OCI-M1 (cell line): ENCODE results near the gene NRXN3.

Experiments
- DNase-seq: peaks from one replicate; lab custom pipeline; 2025; lab: John Stamatoyannopoulos, UW

Gene NRXN3

DNA sequence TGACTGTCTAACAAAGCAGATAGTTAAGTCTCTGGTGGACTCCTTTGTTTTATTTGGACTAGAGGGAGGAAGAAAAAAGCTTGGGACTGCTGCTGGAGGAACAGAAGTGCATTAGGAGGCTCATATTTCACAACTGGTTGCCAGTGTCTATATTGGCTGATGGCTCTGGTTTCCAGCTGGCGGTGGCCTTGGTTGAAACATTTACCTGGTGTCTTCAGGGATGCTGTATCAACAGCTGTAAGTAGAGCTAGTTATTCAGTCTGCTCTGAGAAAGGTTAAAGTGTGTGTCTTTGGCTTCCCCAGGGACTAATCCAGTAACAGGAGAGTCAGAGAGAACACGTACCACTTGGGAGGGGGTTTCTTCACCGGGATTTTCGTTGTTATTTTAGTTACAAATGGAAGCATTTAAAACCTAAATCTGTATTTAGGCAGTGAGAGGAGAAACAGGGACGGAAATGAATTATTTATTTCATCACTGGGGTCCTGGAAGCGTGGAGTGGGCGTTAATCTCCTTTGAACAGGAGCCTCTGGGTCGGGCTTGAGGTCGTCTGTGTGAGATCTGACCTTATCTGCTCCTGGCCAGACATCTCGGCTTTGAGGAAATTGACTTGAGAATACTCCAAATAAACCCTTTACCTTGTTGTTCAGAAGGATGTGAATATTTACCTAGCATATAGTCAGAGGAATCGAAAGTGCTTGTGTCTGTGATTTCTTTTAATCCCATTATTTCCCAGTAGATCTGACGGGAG, 149.9 kb downstream of the NRXN3 start:
- peak; percentile 89 for DNase-seq

DNA sequence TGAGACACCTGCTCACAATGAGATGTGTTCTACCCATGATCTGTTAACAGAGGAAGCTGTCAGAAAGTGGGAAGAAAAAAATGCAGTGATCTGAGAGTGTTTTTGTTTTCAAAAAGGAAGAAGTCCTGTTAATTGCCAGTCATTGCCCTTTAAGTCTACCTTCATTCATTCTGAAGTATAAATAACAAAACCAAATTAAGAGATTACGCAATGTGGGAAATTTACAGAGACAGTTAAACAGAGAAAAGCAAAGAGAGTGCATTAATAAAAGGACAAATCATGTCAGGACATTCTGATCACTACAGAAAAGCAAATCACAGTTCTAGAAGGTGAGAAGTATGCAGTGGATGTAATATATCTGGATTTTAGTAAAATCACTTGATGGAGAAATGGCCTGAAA, 154.2 kb downstream of the NRXN3 start:
- DNase-seq, result peak; percentile 3

DNA sequence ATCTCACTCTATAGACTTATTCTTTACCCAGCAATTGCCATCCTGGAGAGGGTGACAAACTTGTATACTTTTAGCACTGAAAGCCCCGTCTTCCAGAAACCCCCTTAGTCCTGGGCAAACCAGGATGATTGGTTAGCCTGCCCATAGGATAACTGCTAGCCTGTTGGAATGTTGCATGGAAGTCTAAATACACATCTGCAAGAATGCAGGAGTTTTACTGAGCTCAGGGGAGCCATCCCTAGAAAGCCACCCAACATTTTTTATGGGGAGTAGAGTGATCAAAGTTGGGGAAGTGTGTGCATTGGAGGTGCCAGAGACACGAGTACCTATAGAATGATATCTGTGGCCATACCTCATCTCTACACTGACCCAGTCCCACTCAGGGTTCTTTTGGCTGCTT, 155.7 kb downstream of the NRXN3 start:
- DNase-seq, result no peak

DNA sequence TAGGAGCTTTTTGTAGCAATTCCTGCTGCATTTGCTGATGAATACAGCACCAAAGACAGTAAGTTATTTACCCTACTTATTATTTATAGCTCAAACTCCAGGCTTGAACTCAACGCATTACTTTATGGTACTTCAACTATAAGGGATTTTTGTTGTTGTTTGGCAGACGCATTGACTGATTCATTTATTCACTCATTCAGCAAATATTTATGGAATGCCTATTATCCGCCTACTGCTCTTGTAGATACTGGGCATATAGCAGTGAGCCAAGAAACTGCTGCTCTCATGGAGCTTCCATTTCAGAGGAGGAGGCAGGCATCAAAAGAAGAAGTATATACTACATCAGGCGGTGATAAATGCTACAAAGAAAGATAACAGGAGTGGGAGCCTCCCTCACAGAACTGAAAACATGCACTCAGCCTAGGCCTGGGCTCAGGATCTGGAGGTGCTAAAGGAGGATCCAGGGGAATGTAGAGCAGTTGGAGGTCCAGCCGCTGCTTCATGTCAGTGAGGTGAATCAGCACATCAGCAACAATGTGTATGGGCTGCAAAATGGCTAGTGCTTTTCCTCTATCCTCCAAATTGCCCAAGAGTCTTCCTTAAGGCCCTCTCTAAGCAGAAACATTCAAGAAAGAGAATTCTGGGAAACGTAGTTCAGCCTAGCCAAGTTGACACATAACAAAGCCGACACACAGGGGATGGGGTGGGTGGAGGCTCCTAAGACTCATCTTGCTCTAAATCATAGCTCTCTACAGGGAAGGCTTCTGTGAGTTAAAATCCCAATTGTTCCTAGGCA, 157.5 kb downstream of the NRXN3 start:
- peak; percentile 5 for DNase-seq

DNA sequence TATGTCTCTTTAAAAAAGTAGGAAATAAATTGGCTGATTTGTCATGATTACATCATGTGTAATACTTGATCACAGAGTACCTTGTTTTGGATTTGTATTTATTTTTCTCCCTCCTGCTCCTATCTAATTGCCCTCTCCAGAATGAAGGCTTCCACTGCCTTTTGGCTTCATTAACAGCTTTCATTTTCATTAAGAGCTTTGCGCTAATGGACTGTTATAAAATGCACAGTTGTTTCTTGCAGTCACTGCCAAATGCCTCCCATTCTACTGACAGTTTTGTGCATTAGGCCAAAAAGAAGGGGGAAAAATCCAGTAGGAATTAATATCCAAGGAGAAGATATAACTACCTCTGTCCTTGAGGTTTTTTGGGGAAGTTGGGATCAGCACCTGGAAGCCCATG, 159.2 kb downstream of the NRXN3 start:
- no peak for DNase-seq

DNA sequence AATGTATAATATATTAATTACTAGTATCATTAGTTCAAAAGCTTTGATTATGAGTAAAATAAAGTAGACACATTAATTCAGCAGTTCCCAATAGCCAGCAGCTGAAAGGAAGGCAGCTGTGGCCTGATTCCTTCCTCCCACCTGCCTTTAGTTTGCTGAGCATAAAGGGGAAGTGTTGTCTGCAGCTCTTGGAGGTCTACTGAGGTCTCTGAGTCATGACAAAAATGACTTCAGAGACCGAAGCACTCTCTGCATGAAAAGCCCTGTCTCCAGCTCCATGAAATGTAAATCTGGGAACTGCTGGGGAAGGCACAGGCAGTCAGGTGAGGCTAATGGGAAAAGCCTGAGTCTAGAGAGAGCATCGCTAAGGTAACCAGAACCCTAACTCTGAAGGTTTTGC, 165.4 kb downstream of the NRXN3 start:
- DNase-seq, result peak; percentile 41

DNA sequence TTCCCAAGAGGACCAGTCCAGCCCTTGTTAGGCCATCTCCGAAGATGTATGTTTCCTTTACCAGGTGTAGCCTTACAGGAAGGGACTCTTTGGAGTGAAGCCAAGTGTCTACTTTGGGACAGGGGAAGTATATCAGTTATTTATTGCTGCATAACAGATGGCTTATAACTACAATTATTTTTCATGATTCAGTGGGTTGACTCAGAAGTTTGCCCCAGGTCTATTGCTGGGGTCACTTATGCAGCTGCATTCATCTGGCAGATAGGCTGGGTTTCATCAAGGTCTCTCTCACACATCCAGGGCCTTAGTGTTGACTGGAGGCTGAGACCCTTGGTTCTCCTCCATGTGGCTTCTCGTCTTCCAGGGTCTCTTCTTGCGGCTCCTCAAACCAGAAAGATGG, 170.1 kb downstream of the NRXN3 start:
- DNase-seq, result no peak

DNA sequence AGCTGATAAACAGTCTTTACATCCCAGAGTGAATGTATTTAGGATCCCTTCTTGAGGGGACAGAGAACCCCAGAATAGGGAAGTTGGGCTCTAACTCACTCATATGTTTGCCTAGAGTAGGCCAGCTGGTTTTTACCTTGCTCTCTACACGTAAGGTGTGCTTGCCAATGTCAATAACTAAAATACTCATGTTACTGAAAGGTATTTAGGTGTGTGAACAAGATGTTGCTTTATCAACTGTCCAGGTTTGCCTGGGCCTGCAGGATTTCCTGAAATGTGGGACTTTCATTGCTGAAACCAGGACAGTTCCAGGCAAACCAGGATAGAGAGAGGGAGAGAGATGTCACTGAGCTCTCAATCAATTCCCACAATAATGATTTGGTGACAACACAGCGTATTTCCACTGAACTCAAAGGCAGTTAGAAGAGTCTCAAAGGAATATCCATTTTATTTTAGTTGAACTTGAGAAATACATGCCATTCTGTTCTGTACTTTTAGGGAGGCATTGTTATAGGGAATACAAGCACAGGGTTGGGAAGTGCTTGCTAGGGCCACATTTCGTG, 171.7 kb downstream of the NRXN3 start:
- DNase-seq, result no peak

DNA sequence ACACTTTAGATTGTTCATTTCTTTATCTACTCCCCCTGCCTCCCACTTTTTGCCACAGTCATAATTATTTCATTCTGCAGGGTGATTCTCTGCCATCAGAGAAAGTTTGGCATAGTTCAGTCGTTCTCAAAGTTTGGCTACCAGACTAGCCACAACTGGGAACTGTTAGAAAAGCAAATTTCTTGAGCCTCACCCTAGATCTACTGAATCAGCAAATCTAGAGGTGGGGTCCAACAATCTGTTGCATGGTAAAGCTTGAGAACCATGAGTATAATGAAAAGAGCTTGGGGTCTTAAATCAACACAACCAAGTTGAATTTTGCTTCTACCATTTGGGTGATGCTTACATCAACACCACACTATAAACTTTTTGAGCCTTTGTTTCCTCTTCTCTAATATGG, 172.7 kb downstream of the NRXN3 start:
- DNase-seq, result no peak

DNA sequence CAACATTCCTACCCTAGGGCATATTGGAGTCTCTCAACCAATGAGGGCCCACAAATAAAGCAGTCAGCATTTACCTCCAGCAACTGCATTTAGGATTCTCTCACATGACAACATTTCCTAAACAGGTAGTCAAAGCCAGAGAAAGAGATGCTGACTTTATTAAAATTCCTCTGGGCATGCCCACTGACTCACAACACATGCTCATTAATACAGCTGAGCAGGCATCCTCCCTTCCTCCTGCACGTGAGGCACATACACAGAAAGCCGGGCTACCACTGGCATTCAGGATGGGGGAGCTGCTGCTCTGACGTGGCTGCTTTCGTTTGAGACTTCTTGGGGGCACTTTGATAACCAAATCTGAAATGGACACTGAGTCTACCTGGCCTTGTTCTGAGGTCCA, 174.1 kb downstream of the NRXN3 start:
- no peak for DNase-seq

DNA sequence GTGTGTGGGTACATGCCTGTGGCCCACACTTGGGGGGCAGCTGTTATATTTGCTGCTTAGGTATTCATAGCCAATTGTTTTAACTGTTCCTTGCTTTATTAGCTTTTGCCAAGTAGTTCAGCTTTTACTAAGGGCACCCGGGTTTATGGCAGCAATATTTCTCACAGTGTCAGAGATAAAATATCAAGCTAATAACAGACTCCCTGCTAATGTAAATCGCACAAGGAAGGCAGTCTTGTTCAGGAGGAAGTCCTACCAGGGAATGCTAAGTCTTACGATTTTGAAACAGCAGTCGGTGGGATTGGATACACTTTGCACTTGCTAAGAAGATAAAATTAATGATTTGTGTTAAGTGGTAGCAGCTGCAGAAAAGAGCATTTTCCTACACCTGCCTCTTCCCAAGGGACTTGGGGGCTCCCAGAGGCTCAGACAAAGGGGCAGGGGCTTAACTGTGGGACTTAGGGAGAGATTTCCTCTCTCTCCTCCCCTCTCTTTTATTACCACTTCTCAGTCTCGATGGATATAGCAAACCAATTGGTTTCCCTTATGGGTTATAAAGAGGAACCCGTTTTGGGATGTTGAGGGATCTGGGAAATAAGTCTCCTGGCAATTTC, 175.1 kb downstream of the NRXN3 start:
- DNase-seq, result no peak

DNA sequence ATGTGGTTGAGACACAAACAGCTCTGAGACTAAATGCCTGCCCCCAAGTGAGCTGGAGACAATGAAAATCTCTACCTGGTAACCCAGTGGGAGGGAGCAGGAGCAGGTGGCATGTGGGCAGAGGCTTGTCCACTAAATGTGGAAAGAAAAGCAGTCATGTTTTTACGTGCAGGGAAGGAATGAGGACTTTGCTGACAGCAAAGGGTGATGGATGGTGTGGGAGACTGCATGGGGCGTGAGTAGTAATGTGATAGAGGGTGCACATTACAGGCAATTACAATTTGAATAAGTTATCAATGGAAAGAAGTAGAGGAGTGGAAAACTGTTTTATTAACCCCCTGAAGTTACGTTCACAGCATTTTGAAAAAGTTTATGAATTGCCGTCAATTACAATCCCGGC, 176.6 kb downstream of the NRXN3 start:
- DNase-seq, result no peak

DNA sequence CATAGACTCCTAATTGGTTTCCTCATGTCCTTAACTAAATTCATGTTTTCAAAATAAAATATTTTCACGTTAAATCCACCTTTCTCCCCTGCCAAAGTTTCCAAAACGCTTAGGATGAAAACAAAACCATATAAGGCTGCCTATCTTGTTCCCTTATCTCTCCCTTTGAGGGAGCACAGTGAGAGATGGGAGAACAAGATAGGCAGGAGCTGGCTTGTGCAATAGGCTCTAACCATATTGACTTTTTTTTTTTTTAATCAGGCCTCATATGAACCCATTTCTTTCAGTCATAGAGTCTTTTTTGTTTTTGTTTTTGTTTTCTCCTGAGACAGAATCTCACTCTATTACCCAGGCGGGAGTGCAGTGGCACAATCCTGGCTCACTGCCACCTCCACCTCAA, 184.9 kb downstream of the NRXN3 start:
- no peak for DNase-seq

DNA sequence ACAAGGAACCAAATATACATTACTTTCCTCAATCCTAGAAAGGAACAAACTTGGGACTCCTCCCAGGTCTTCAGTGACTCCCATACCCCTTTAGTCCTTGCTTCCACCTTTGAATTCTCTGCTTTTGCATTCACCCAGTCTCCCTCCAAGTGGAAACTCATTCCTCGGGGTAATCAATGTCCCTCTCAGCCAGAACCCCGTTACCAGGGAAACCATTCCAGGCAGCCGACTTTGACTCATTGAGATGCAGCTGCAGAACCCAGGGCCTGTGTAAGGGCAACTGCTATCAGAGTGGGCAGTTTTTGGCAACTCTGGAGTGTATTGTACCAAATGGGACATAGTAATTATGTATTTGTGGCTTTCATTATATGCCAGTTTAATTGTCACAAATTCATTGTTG, 186.2 kb downstream of the NRXN3 start:
- no peak for DNase-seq

DNA sequence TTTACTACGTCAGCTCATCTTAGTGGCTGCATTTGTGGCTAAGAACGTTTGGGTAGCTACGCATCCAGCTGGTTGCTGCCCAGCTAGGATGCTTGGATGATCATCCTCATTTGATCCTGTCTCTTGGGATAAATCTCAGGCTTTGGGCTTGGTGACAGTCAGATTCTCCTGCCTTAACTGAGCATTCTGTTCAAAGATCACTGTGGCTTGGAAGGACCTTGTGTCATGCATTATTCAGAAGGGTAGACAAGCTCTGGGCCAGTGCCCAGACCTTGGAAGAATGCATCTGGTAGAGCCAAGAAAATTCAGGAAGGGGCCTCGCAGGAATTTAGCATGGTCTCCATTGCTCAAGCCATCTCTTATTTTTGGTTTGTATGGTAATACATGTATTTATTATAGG, 188.4 kb downstream of the NRXN3 start:
- no peak for DNase-seq

DNA sequence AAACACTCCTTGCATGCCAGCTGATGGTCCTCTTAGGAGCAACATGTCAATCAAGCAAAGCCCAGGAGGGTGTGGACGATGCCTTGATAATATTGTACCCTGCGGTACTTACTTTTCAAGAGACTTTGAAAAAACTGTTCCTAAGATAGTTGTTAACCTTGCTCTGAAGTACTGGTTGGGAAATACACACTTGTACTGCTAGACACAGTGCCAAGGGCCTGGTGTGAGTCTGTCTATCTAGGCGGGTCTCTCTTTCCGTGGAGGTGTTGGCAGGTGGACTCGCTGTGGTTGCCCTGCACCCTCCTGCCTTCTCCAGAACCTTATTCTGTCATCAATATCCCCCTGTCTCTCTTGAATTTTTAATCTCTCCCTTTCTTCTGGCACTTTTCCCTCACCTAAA, 189.4 kb downstream of the NRXN3 start:
- no peak for DNase-seq

DNA sequence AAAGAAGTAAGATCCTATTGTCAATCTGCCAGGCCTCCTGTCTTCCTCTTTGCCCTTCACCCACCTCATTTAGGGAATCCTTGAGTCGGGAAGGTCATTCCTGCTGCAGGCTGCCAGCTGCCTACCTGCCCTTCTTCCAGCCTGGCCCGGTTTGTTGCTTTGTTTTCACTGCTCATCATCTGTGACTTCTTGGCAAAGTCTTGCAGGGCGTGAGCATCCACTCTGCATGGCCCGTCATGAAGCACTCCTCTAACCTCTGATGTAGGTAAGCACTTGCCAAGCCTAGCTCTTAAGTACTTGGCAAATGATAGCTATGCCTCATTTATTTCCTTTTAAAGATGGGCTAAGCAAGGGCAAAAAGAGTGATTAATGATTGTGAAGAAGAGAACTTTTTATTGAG, 192.8 kb downstream of the NRXN3 start:
- no peak for DNase-seq

DNA sequence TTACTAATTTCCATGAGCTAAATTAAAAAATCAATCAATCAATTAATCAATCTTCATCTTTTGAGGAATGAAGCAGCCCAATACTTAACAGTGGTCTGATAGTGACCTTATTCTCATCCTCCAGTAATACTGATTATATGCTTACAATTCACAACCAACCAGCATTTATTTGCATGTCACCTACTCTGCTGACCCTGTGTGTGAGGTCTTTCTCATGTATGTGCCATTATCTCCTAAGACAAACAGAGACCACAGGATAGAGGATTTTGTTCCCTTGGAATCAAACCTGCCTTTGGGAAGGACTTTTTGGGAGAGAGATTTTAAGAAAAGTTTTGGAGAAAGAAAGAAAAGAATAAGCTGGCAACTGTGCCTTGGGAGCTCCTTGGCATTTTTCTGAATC, 197.2 kb downstream of the NRXN3 start:
- DNase-seq, result no peak

DNA sequence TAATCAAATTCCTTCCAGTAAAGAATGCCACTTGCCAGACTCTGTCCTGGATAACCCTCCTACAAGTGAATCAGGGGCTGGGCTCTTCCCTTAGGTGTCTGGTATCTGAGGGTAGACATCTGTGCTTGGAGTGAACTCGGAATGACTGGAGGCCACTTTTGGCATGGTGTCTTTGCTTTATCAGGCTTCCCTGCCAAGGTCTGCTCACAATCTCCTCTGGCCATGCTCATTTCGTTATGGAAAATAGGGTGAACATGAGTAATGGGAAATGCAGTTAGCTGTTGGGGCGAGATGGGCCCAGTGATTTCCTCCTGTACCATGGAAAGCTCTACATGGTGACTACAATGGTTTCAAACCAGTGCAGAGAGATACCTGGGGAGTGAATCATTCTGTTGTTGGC, 212.9 kb downstream of the NRXN3 start:
- no peak for DNase-seq

DNA sequence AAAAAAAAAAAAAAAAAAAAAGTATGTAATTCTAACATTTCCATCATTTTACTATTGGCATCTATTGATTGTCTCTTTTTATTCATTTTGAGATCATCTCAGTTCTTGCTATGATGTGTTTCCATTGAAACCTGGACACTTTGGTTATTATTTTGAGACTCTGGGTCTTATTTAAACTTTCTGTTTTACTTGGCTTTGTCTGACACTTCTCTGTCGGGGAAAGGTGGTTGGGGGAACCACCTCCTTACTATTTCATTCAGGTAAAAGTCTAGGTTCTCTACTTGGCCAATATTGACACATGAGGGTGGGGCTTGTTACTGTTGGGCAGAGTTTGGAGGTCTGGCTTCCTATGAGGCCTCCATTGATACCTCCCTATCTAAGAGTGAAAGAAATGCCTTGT, 228.0 kb downstream of the NRXN3 start:
- no peak for DNase-seq

DNA sequence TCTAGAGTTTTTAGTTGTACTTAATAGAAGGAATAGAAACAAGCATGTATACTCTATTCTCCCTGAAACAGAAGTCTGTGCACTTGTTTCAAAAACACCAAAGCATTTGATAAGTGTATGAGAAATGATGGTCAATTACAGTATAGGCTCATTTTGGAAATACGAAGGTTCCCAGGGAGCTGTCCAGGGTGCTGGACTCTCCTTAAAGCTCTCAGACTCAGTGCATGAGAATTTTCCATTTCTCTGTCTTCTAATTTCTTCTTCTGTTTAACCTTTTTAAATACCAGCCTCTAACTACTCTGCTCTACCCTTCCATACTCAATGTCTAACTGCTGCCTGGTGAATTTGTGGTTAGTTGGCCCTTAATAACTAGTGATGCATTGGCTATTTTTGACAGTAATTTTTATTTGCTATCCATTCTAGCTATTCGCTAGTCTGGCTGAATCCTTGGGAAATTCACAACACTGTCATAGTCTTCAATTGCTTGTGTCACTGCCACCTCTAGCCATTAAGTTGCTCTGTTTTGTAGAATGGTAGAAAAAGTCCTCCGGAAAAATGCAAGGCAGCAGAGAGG, 229.2 kb downstream of the NRXN3 start:
- DNase-seq, result peak; percentile 47

DNA sequence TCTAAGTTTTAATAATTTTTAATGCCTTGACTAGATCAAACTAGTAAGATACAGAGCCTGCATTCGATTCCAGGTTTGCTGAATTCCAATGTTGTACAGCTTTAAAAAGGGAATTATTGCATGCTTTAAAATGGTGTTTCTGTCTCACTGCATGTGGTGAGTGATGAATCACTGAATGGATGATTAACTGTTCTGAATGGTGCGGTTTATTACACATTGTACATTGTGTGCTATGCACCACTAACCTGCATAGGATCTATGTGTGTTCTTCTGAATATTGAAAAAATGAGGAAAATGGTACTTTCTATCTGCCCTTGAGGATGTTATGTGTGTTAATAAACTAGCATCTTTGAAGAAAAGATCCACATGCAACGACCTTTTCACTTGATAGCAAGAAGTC, 231.7 kb downstream of the NRXN3 start:
- no peak for DNase-seq
